Measurements from ENCODE around the gene INHBA.

INHBA gene

GRCh38 chr7:41655426-41655825, 47.5 kb downstream of the INHBA start:
- TF ChIP-seq, protein P1, sequence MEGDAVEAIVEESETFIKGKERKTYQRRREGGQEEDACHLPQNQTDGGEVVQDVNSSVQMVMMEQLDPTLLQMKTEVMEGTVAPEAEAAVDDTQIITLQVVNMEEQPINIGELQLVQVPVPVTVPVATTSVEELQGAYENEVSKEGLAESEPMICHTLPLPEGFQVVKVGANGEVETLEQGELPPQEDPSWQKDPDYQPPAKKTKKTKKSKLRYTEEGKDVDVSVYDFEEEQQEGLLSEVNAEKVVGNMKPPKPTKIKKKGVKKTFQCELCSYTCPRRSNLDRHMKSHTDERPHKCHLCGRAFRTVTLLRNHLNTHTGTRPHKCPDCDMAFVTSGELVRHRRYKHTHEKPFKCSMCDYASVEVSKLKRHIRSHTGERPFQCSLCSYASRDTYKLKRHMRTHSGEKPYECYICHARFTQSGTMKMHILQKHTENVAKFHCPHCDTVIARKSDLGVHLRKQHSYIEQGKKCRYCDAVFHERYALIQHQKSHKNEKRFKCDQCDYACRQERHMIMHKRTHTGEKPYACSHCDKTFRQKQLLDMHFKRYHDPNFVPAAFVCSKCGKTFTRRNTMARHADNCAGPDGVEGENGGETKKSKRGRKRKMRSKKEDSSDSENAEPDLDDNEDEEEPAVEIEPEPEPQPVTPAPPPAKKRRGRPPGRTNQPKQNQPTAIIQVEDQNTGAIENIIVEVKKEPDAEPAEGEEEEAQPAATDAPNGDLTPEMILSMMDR (IDR thresholded peaks at IDR 0.05; ENCODE audit: low read depth, low read length) = no peak
- Histone ChIP-seq H3K36me3 (no peaks in the 10 kb centered on the region), H3K9me3 (ENCODE audit: severe bottlenecking) (no peaks in the 10 kb centered on the region), H3K27ac (no peak overlapping the region), H3K4me3 (ENCODE audit: low read depth, low read length) (no peak overlapping the region), H3K27me3 (ENCODE audit: insufficient read depth, low read depth, severe bottlenecking) (peaks cover 55% of the 10 kb centered on the region)
- DNase-seq = no peak

- Histone ChIP-seq H3K27ac (no peak overlapping the region), H3K27me3 (ENCODE audit: insufficient read depth, low read depth, severe bottlenecking) (peaks cover 61% of the 10 kb centered on the region), H3K9me3 (ENCODE audit: severe bottlenecking) (no peaks in the 10 kb centered on the region), H3K4me3 (ENCODE audit: low read depth, low read length) (no peak overlapping the region), H3K36me3 (no peaks in the 10 kb centered on the region)
- no peak for DNase-seq
- TF ChIP-seq, protein P1 (IDR thresholded peaks at IDR 0.05; ENCODE audit: low read depth, low read length) = no peak
Observed at GRCh38 chr7:41652267-41652666, 50.6 kb downstream of the INHBA start.

DNA sequence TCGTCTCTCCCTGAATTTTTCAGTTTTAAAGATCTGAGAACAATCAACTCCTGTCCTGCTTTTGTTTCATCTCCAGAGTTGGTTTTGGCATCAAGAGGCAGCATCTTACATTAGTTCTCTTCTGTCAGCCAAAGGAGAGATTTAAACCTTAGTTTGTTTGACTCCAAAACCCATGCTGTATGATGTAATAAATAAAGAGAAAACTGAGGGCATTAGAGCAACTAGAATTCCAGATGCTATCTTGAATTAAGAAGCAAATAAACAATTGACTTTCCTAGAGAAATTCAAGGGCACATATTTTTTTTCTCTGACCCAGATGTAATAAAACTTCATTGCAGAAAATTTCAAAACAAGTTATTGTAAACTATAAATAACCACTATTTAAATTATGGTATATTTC, 54.4 kb downstream of the INHBA start:
- no peaks in the 10 kb centered on the region for H3K36me3 ChIP-seq
- no peak for DNase-seq
- H3K27me3 ChIP-seq (ENCODE audit: insufficient read depth, low read depth, severe bottlenecking) = peaks cover 46% of the 10 kb centered on the region
- H3K9me3 ChIP-seq (ENCODE audit: severe bottlenecking) = no peaks in the 10 kb centered on the region
- no peak overlapping the region for H3K27ac ChIP-seq
- TF ChIP-seq, protein P1 (IDR thresholded peaks at IDR 0.05; ENCODE audit: low read depth, low read length) = no peak
- H3K4me3 ChIP-seq (ENCODE audit: low read depth, low read length) = no peak overlapping the region

- TF ChIP-seq, protein P1 (IDR thresholded peaks at IDR 0.05; ENCODE audit: low read depth, low read length) = no peak
- H3K27me3 ChIP-seq (ENCODE audit: insufficient read depth, low read depth, severe bottlenecking) = peaks cover 24% of the 10 kb centered on the region
- no peak overlapping the region for H3K27ac ChIP-seq
- H3K9me3 ChIP-seq (ENCODE audit: severe bottlenecking) = no peaks in the 10 kb centered on the region
- DNase-seq = no peak
- no peak overlapping the region for H3K4me3 ChIP-seq (ENCODE audit: low read depth, low read length)
- H3K36me3 ChIP-seq = no peaks in the 10 kb centered on the region
Observed at GRCh38 chr7:41643616-41644015, 59.3 kb downstream of the INHBA start.

GRCh38 chr7:41641665-41642014, 61.2 kb downstream of the INHBA start:
- no peak overlapping the region for H3K27ac ChIP-seq
- no peaks in the 10 kb centered on the region for H3K9me3 ChIP-seq (ENCODE audit: severe bottlenecking)
- peaks cover 7% of the 10 kb centered on the region for H3K27me3 ChIP-seq (ENCODE audit: insufficient read depth, low read depth, severe bottlenecking)
- TF ChIP-seq, protein P1 (IDR thresholded peaks at IDR 0.05; ENCODE audit: low read depth, low read length) = no peak
- no peak overlapping the region for H3K4me3 ChIP-seq (ENCODE audit: low read depth, low read length)
- DNase-seq = no peak
- no peaks in the 10 kb centered on the region for H3K36me3 ChIP-seq

- no peak overlapping the region for H3K27ac ChIP-seq
- H3K36me3 ChIP-seq = no peaks in the 10 kb centered on the region
- peaks cover 7% of the 10 kb centered on the region for H3K27me3 ChIP-seq (ENCODE audit: insufficient read depth, low read depth, severe bottlenecking)
- TF ChIP-seq, protein P1 (IDR thresholded peaks at IDR 0.05; ENCODE audit: low read depth, low read length) = no peak
- no peak overlapping the region for H3K4me3 ChIP-seq (ENCODE audit: low read depth, low read length)
- no peaks in the 10 kb centered on the region for H3K9me3 ChIP-seq (ENCODE audit: severe bottlenecking)
- no peak for DNase-seq
Observed at GRCh38 chr7:41641011-41641664, 61.8 kb downstream of the INHBA start.

Measured in WERI-Rb-1 (cell line).